Activated gamma-delta T cell (primary cell): ENCODE measurements around the gene CPXM1.
"Not testable (repeated sequence)": the region's sequence is repeated elsewhere in the genome, so short reads cannot be mapped to it uniquely, and the experiment has no call there.

Source experiments
- DNase-seq: peaks from one replicate; lab custom pipeline; 2025; lab: John Stamatoyannopoulos, UW
- total RNA-seq, 2 donors: gene quantifications; one replicate each; lab custom pipeline; 2026; lab: John Stamatoyannopoulos, UW

CPXM1 gene
- 1.3 to 4.4 reads per million in 2 donors for total RNA-seq

DNA sequence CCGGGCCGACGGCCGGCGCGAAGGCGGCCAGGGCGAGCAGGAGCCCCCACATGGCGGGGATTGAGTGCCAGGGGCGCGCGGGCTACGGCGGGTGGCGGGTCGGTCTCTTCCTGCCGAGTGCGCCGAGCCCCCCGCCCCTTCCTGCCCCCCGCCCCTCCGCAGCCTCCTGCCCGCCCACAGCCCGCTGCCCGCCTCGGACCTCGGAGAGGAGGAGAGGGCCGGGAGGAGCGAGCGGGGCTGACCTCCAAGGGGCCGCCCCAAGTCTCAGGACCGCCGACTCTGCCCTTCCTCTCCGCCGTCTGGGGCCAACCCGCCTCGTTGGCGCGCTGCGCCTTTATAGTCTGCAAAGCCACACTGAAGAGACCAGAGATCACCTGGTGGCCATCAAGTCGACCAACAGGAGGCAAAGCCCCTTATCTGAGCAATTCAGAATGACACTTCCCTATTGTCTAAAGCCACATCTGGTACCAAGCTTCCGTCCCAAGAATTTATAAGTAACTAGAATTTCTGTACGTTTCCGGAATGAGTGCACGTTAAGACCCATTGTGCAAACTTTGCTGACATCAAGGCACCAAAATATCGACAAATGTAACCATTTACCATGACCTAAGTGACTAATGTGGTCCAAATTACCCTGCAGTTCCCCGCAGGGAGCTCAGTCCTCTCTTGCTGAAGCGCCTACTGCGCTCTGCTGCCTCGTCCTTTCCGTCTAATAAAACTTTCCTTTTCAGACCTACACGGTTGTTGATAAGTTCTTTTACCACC is at the start of gene CPXM1:
Gene CPXM1 (minus strand): TSS at position 107 of the 765 bp plus-strand sequence. CDS start 55 bp downstream, at position 52.
- no peak for DNase-seq

DNA sequence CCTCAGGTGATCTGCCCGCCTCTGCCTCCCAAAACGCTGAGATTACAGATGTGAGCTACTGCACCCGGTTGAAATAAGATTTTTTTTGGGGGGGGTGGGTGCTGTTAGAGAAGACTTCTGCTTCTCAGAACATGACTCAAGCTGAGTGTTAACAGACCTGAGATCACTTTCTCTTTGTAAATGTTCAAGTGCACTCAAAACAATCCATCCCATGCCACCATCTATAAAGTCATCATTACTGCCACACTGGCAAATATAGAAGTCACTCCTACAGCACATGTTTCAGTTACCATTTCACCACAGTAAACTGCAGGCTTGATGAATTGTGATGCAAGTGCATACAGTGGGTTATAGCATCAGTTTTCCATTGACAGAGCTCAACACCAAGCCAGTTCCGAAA is 49.1 kb upstream of the CPXM1 start:
- DNase-seq, result no peak

DNA sequence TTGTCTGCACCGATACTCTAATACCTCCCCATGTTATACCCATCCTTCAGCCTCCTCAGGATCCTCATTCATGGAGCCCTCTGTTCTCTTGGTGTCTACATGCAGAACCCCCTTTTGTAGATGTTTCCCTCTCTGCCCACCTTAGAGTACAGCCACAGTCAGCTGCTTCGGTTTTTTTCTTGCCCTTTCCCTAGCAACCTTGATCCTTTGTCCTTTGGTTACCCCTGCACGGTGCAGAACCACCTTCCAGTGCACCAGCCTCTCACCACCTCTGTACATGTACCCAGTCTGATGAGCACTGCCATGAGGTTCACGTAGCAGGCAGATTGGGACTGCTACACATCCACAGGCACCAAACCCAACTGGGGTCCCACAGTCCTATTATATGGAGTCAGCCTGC is 47.4 kb upstream of the CPXM1 start:
- DNase-seq, result no peak

DNA sequence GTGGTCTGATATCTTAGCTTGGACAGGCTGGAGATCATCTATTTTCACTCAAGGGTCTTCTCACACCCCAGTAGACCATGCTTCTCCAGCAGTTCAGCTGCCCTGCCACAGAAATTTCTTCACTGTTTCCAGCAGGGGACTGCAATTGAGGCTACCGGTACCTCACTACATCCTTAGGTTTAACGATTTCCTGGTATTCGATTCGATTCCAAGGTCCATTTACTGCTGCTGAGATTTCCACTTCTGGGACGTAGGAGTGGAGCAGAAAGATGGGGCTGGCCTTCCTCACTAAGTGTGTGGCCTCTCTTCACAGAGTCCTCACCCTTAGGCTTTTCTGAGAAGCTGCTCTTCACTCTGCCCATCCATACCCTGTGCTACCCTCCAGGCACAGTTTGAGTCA is 46.3 kb upstream of the CPXM1 start:
- DNase-seq, result no peak

DNA sequence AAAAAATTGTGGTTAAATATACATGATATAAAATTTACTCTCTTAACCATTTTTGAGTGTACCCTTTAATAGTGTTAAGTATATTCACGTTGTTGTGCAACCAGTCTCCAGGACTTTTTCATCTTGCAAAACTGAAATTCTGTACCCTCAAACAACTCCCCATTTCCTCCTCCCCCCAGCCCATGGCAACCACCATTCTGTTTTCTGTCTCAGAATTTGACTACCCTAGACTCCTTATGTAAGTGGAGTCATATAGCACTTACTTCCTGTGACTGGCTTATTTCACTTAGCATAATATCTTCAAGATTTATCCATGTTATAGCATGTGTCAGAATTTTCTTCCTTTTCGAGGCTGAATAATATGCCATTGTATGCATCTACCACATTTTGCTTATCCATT is 45.2 kb upstream of the CPXM1 start:
- no peak for DNase-seq

DNA sequence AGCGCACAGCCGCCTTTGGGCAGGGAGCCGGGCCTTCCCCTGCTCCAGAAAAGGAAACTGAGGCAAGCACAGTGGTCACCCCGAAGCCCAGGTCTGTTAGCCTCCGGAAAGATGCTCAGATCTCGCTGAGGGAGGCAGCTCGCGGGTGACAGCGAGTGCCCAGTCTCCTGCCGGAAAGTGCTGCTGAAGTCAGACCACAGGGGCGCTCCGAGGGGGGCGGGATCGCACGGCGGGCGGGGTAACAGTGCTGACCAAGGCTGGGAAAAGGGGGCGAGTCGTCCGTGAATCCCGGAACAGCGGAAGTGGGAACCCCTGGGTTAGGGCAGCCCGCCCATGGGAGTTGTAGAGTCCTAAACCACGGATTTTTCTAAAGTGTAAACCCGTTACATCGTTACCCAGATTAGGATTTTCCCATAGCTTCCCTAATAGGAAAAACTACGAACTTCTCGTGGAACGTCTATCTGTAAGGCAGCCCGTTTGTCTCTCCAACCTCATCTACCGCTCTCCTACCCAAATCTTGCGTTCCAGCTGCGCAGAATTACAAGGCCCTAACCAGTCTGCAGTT is 40.6 kb upstream of the CPXM1 start:
- no peak for DNase-seq

DNA sequence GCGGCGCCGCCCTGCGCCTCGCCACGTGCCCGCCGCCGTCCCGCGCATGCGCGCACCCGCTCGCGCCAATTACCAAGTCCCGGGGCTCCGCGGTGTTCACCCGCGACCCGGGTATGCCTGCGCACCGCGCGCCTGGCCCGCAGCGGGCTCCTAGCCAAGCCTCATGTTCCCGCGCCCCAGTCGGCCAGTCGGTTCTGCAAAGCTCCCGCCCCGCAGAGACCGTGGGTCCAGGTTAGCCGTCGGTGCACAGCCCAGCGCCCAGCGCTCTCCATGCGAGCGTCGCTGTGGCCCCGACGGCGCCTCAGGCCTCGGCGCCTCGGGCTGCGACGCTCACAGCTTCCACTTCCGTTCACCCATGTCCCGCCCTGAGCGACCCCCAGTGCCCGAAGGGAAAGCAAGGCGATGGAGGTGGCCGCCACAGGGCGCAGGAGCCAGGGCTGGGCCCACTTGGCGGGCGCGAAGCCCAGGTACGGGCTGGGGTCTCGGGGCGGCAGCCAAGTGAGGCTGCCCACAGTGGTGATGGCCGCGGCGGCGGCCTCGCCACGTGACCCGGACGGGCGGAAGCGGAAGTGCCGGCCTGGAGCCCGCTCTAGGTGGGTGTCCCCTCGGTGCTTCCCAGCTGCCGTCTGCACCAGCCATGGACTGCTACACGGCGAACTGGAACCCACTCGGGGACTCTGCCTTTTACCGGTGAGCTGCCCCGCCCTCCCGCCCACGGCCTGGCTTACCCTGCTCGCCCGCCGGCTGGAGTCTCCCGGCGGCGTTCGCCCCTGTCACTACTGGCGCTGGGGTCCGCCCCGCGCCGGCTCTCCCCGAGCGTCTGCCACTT is 39.9 kb upstream of the CPXM1 start, which contains the start of the genes PCED1A and VPS16:
Gene PCED1A (minus strand): TSS at position 518 of the 829 bp plus-strand sequence. CDS start 743 bp downstream, outside the sequence.
Gene VPS16 (plus strand): TSS at position 608 of the 829 bp plus-strand sequence. CDS start 30 bp downstream, at position 638.
- DNase-seq, result peak; percentile 78

DNA sequence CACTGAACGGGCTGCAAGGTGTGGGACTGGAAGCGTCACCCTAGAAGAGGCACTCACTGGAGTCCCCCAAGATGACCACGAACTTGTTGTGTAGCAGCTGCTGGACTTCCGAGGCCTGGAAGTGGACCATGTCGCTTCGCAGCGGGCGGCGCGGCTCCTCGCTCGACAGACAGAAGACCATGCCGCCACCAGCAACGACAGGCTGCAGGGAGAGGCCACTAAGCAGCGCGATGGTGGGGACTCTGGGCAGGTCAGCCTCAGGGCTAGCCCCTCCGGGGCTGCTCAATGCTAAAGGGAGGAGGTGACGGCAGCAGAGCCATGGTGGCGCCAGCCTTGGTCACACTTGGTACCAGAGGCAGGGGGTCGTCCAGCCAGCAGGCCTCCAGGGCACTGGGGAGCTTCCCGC is 39.3 kb upstream of the CPXM1 start:
- no peak for DNase-seq

DNA sequence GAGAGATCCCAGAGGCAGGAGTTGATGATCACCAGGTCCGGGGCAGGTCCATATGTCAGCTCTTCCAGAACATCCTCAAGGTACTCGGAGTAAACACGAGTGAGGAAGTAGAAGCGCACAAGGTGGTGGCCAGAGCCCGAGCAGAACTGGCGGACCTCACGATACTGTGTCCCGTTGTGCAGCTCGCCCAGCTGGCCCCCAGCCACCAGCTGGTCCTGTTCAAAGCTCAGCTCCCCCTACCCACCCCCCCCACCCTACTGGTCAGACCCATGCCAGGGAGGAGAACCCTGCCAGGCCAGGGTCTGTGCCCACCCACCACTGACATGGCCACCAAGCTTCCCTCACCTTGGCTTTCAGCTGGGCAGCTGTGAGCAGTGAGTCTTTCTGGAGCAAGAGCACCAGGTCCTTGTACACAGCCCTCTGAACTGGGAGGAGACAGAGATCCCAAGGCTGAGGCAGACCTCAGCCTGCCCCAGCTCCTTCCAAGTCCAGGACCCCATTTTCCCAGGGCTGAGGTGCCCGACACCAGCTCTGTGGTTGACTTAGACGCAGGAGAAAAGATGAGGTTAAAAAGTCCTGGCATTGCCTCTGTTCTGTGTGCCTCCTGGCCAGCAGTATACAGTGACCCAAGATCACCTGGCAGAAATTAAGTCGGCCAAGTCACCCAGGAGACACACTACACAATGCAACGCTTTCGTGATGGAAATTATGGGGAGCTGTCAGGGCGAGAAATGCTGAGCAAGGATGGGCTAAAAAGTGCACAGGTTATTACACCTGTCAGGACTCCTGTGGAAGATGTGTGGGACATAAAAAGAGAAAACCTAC is 38.6 kb upstream of the CPXM1 start:
- no peak for DNase-seq

DNA sequence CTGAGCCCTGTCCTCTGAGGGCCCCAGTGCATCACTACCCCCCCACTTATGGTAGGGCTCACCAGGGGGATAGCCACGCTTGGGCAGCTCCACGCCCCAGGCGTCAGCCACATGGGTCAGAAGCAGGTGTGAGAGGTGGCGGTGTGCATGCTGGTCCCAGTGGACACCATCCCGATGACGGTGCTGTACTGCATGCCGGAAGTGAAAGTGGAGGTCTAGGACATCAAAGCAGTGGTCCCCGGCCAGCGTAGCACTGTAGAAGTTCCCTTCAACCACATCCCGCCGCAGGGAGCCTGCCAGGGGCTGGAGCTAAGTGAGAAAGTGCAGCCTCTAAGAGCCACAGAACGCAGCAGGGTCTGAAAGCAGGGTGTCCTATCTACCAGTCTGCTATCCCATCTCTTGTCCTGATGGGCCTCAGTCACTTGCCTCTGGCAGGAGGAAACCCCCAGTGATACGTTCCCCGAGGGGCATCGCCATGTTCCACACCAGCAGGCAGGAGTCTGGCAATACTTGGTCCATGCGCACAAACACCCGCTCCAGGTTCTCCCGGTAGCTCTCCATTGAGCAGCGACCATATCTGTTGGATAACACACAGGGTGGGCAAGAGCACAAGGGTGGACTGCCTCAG is 37.9 kb upstream of the CPXM1 start:
- DNase-seq, result no peak

DNA sequence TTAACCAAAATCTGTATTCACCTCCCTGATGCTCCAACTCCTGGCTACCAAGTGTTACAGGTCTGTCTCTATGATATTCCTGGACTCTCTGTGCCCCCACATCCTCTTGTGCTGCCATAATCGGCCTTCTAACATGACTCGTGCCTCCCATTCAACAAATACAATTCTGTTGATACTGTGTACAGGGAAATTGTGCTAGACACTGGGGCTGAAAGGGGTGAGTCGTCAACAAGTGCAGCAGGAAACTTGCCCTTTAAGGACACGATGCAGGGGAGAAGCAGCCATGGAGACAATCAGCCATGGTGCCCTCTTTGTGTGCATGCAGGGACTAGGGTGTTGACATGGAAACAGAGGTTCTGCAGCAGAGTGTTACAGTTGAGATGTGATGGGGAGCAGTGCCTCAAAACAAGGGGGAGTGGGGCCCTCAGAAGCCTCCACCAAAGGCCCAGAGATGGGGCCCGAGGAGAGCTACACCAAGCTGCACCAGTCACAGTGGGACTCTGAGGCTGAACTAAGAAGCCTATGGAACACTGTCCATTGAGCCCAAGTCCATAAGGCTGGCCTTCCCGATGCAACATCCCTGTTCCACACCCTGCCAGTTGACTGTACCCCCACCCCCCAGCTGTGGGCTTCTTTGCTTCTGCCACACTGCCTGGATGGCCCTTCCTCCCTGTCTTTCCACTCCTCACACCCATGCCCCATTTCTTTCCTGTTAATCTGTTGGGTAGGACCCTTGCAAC is 37.0 kb upstream of the CPXM1 start:
- DNase-seq, result no peak

DNA sequence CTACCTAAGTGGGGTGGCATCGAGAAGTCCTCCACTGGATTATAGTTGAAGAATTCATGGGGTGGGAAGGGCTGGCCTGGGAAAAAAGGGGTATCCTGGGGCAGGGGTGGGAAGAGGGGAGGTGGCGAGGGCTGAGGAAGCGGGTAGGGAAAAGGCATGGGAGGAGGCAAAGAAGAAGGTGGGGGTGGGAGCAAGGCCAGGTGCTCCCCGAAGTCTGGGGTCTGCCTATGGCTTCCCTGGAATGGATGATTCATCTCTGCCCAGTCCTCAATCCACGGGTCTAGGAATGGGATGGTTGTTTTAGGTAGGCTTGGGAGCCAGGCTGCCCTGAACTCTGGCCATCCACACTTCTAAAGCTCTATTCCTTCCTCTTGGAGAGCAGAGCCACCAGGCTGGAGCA is 35.6 kb upstream of the CPXM1 start:
- no peak for DNase-seq

DNA sequence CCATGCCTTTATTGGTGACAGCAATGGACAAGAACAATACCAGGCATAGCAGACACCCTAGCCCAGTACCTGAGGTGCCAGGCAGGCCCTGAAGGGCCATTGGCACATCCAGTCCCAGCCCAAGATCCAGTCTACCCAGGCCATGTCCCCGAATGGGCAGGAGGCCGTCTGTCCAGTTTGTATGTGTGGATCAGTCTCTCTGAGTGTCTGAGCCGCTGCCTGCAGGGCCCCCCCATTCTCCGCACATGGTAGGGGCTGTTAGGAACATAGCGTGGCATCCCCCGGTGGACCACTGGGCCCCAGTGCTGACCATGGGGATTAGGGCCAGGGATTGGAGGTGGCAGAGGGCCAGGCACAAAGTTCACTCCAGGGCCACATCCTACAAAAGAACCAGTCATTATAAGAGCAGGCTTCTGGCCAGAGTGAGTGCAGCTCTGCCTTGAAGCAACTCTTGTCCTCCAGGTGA is 34.9 kb upstream of the CPXM1 start:
- no peak for DNase-seq

DNA sequence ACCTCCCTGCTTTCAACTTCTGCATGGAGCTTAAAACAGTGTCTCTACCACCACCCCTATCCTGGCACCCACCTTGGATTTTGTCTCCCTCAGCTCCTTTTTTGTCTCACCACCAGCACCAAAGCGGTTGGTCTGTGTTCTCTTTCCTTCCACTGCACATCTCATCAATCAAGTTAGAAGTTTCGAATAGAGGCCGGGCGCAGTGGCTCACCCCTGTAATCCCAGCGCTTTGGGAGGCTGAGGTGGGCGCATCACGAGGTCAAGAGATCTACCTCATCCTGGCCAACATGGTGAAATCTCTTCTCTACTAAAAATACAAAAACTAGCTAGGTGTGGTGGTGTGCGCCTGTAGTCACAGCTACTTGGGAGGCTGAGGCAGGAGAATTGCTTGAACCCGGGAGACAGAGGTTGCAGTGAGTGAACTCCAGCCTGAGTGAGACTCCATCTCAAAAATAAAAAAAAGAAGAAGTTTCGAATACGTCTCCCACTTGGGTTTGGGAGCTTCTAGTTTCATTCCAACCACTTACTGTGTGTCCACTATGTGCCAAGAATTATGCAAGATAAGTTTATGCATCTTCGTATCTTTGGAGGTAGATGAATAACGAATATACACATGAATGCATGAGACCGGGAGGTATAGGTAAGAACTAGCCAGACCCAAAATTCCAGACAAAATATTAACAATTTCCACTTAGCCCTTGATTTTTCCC is 34.1 kb upstream of the CPXM1 start:
- DNase-seq, result no peak

DNA sequence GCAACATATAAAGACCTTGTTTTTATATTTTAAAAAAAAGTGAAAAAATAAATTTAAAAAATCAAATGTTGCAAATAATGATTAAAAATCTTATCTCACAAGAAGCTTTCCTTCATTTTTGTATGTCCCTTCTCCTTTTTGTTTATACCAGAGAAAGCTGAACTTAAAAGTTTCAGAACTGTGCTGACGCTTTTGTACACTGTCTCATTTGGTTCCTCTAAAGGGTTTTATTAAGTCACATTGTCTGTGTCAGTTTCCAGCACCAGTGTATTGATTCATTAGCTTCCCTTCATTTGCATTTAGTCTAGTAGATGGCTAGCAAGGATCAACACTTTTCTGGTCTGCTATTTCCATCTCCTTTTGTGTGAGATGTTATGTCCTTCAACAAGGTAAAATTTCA is 33.3 kb upstream of the CPXM1 start:
- no peak for DNase-seq

DNA sequence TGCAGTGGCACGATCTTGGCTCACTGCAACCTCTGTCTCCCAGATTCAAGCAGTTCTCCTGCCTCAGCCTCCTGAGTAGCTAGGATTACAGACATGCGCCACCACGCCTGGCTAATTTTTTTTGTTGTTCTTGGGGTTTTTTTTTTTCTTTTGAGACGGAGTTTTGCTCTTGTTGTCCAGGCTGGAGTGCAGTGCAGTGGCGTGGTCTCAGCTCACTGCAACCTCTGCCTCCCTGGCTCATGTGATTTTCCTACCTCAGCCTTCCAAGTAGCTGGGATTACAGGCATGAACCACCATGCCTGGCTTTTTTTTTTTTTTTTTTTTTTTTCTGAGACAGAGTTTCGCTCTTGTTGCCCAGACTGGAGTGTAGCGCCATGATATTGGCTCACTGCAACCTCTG is 30.8 kb upstream of the CPXM1 start:
- DNase-seq, result not testable (repeated sequence)

DNA sequence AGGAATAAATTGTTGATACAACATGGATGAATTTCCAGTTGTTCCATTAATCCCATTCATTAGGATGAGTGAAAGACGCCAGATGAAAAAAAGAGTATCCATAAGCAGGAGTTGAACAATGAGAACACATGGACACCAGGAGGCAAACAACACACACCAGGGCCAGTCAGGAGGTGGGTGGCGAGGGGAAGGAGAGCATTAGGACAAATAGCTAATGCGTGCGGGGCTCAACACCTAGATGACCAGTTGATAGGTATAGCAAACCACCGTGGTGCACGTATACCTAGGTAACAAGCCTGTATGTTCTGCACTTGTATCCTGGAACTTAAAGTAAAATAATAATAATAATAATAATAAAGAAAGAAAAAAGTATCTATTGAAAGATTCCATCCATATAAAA is 28.9 kb upstream of the CPXM1 start:
- DNase-seq, result no peak

DNA sequence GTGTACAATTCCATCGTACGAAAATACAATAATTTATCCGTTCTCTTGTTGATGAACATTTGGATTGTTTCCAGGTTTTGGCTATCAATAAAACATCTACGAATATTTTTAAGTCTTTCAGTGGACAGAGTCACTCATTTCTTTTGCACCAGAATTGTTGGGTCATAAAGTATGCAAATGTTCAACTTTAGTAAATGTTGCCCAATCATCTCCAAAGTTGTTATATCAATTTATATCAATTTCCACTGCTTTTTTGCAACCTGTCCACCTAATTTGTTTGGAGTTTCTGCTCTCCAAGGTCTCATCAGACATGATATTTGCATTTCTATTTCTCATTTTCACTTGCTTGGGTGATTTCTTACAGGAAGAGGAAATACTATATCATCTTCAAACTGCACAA is 26.2 kb upstream of the CPXM1 start:
- DNase-seq, result no peak

DNA sequence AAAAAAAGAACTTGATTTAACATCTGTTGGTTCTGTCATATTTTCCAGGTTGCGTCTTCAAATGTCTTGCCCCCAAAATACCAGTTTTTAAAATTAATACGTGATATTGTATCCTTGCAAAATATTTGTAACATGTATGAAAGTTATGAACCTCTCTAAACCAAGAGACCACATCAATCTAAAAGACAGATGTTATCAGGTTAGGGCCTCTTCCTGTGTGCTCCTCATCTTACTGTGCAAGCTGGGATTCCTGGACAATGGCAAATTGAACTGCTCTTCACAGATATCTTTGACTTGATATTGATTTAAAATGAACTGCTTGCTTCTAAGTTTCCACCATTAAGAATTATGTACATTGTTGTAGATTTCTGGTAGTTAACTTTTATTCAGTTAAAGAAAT is 25.3 kb upstream of the CPXM1 start:
- no peak for DNase-seq

DNA sequence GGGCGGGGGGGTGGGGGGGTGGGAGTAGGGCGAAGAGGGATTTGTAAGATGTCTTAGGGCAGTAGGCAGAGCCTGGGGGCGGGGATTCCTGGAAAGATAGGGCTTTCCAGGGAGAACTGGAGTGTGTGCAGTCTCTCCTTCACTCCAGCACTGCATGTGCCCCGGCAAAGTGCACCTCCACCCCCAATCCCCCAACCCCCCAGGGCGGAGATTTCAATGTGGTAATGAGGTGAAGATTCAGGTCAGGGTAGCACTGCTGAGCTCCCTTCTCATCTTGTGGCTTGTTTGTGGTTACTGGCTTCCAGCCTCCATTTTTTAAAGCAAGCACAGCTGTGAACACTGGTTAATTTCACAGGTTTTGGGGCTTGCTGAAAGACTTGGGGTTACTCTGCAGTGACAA is 21.6 kb upstream of the CPXM1 start:
- DNase-seq, result no peak
